Fibroblast of the conjunctiva (primary cell): ENCODE results near the gene TPPP.
"Not testable (repeated sequence)": the region's sequence is repeated elsewhere in the genome, so short reads cannot be mapped to it uniquely, and the experiment has no call there.

ENCODE experiments used
- DNase-seq: peaks from one replicate; pipeline ENCODE4 v3.0.0-alpha.2; 2010; ENCODE audit warnings: low read depth

TPPP gene

DNA sequence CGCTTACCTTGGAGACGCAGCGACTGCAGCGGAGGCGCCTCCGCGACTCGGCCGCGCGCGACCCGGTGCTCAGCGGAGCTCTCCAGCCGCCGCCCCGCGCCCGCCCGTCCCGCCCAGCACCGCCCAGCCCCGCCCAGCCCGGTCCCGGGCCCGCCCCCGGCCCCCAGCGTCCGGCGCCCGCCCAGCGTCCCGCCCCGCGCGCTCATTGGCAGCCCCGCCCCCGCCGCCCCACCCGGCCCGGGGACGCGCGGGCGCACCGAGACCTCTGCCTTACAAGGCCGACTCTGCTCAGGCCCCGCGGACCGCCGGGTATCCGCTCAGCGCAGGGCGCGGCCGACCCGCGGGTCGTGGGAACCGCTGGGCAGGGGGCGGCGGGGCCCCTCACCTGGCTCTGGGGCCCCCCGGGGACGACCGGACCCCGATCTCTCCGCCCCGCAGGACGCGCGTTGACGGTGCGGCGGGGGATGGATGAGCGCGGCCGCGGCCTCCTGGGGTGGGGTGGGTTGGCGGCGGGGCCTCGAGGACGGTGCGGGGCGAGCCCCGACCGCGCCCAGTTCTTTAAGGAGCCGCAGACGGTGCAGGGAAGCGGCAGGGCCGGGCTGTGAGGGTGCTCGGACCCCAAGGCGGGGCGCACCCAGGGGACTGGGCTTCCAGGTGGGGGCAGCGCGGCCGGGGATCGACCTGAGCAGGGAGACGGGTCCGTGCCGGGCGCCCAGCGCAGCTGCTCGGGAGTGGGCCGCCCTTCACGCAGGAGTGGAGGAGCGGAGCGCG lies at the start of gene TPPP:
Gene TPPP (minus strand): TSS at position 82 of the 771 bp plus-strand sequence. CDS start 15,292 bp downstream, outside the sequence.
- DNase-seq: not testable (repeated sequence)

DNA sequence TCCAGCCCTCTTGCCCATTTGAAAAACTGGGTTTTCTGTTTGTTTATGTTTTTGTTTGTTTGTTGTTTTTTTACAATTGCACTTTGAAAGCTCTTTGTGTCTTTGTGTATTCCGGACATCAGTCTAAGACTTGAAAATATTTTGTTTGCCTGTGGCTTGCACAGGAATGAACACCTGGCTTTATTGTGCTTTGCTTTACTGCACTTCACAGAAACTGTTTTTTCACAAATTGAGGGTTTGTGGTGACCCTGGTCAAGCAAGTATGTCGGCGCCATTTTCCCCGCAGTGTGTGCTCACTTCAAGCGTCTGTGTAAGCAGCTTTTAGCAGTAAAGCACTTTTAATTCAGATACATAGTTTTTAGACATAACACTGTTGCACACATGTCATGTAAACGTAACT lies 49.1 kb upstream of the TPPP start:
- not testable (repeated sequence) for DNase-seq

DNA sequence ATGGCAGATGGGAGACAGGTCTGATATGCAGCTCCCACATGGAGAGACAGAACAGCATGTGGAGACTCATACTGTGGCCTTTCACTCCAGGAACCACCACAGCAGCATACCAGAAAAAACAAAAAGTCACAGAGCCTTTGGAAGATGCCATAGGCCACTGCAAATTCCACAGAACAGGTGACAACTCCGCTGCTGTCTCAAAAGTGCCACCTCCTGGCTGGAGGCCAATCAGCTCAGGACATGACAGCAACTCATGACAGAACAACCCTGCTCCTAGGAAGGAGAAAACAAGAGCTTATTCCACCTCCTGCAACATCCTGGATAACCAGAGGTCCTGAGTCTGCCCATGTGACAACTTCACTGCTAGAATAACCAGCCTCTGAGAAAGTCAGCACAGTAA lies 41.0 kb upstream of the TPPP start:
- not testable (repeated sequence) for DNase-seq

DNA sequence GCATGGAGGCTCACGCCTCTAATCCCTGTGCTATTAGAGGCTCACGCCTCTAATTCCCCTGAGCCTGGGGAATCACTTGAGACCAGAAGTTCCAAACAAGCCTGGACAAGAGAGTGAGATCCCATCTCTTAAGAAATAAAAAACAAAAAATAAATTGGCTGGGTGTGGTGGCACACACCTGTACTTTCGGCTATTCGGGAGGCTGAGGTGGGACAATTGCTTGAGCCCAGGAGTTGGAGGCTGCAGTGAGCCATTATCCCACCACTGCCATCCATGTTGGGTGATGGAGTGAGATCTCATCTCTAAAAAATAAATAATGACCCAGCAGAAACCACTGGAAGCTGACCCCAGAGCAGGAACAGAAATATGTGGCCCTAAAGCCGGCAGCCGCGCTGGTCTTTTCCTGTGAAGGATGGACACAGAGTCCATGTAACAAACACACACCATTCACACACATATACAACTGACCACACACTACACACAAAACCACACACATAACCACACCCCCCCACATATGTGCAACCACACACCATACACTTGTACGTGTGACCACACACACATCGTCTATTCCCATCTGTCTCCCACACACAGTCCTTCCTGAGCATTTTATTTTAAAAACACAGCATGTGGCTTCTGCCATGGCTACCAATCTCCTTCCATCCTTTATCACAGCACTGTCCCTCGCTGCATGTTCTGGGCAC lies 39.8 kb upstream of the TPPP start:
- DNase-seq: not testable (repeated sequence)

DNA sequence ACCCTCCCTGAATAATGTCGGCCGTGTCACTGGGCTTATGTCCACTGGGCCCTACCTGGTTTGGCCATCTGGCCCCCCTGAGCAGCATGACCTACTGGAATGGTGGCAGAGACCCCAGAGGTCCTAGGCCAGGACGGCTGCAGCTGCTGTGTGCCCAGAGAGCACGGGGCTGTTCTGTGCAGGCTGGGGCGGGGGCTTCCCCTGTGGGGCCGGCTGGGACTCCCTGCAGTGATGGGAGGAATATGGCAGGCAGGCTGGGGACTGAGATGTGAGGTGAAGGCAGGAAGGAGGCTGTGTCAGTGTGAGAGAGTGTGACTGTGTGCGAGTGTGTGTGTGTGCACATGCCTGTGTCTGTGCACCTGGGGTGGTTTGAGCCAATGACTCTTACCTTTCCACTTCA lies 36.1 kb upstream of the TPPP start:
- DNase-seq: not testable (repeated sequence)

DNA sequence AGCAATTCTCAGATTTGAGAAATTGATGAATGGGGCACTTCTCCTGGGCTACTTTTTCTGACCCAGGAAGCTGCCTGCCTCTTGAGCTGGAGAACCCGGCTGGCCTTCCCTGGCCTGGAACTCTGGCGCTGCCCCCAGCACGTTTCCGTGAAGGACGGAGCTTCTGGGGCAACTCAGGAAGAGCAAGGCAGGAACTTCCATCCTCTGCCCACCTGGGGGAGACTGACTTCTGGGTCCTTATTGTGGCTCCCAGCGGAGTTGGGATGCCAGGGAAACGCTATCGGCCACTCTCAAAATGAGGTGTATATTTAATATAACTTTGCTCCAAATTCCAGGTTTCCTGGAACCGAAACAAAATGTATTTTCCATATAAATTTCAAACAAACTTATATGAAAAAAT lies 33.9 kb upstream of the TPPP start:
- DNase-seq: not testable (repeated sequence)

DNA sequence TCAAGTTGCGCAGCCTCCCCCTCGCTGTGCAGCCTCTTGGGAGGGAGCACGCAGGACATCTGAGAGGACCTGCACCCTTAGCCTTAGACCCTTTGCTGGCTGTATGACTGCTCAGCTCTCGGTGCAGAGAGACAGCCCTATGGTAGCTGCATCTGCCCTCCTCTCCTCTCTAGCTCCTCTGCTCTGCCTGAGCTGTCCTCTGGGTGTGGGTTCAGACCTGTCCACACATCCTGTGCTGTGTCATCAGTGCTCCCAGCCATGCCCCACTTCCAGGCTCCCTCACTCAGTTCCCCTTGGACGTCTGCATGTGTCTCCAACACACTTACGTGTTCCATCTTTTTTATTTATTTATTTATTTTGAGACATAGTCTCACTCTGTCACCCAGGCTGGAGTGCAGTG lies 30.7 kb upstream of the TPPP start:
- DNase-seq: not testable (repeated sequence)

DNA sequence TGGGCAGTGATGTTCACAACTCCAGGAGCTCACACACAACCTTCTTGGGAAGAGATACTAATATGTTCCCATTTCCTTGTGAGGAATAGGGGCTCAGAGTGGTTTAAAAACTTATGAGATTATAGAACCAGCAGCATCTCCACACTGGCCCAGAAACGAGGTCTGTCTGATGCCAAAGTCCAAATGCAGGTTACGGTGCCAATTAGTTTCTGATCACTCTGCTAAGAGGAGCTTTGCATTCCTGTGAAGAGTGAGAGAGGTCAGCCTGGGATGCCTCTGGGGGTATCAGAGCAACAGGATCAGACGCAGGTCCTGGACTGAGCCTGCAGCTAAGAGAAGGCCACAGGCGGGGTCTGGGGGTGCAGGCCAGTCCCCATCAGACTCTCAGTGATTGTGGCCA lies 30.2 kb upstream of the TPPP start:
- not testable (repeated sequence) for DNase-seq

DNA sequence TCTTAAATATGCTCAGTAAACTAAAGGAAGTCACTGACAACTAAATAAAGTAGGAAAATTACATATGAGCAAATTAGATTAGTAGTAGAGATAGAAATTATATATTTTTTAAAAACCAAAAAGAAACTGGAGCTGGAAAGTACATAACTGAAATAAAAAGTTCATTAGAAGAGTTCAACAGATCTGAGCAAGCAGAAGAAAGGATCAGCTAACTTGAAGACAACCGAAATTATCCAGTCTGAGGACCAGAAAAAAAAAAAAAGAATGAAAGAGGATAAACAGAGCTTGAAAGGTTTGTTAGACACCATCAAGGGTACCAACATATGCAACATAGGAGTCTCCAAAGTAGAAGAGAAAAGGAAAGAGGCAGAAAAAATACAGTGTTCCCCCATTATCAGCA lies 26.2 kb upstream of the TPPP start:
- not testable (repeated sequence) for DNase-seq

DNA sequence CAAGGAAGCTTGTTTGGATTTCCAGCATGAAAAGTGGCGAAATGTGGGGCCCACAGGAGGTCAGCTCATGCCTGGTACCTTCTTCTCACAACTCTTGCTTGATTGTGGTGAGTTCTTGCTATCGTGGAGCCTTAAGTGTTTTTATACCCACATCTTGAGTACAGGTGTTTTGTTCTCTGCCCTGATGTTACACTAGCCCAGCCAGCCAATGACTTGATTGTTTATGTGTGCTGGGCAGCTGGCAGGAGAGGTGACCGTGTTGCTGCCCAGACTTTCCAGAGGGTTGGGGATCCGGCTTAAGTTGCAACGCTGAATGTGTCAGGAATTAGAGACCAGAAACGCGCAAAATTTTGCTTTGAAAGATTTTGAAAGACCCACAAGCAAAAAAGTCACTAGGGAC lies 24.0 kb upstream of the TPPP start:
- no peak for DNase-seq

DNA sequence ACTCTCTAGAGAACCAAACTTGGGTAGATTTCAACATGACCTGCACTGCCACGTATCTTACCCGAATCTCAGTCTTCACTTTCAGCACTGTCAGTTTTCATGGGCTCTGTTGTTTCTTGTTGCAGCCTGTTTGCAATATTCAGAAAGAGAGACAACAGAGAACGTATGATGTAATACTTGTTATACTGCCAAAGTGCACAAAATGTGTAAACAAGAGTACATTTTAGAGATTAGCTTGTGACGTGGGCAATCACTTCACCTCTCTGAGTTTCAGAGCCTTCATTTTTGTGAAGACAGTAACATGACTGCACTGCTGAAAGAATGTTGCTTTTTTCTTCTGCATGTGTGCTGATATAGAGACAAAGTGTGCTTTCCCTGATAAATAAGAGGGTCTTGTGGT lies 23.6 kb upstream of the TPPP start:
- DNase-seq: not testable (repeated sequence)

DNA sequence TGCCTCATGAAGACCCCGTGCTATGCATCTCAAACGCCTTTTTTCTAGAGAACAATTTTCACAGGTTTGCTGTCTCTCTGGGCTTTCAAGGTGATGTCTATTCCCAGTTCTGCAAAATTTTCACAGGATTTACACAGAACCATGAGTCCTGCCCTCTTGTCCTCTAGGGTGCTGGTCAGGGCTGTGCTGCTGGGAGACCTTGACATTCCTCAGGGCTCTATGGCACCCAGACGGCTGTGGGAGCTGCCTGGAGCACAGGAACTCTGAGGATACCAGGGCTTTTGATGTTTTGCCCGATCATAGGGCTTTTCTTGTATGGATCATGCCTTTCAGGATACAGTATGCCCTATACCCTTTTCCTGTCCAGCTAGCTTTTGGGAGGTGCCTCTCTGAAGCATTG lies 22.5 kb upstream of the TPPP start:
- DNase-seq: not testable (repeated sequence)

DNA sequence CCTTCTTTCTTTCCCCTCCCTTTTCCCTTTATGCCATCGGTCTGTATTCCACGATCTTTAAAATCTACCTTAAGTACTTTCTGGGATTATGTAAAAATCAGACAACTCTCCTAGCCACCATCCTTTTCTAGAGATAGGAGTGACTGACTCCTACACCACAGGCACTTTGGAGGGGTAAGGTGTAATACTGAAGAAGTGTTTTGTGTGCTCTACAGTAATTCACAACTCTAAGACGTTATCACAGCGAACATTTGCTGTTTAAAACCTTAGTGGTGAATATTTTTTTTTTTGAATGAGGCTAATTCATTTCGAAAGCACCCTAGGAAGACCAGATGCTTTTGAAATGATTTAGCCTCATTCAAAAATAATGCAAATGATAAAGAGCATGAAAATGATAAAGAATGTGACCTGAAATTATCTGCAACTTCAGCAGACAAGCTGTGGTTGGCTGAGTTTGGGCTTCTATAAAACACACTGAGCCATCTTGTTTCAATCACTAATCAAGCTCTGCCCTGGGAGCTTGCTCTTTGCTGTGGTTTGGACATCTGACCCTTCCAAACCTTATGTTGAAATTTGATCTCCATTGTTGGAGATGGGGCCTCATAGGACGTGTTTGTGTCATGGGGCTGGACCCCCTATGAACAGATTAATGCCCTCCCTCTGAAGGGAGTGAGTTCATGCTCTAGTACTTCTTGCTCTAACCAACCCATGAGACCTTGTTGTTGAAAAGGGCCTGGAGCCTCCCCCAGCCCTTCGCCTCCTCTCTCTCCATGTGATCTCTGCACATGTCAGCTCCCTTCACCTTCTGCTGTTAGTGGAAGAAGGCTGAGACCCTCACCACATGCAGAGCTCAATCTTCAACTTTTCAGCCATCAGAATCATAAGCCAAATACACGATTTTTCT lies 21.3 kb upstream of the TPPP start:
- not testable (repeated sequence) for DNase-seq

DNA sequence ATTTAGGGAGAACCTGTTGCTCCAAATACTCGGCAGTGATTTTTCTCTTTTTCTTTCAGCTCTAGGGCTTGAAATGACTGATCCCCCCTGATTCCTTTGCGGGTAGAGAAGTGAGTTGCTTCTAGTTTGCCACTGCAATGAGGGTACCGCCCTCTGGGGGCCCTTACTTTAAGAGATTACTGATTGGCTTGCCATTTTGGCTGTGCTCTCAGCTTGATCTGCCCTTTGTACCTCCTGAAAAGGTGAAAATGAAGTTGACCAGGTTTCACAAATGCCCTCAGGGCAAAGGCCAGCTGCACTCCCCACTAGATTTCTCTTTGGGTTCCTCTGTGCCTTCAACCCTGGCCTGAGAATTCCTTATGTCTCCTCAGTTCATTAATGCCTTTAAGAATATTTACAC lies 20.5 kb upstream of the TPPP start:
- DNase-seq: not testable (repeated sequence)

DNA sequence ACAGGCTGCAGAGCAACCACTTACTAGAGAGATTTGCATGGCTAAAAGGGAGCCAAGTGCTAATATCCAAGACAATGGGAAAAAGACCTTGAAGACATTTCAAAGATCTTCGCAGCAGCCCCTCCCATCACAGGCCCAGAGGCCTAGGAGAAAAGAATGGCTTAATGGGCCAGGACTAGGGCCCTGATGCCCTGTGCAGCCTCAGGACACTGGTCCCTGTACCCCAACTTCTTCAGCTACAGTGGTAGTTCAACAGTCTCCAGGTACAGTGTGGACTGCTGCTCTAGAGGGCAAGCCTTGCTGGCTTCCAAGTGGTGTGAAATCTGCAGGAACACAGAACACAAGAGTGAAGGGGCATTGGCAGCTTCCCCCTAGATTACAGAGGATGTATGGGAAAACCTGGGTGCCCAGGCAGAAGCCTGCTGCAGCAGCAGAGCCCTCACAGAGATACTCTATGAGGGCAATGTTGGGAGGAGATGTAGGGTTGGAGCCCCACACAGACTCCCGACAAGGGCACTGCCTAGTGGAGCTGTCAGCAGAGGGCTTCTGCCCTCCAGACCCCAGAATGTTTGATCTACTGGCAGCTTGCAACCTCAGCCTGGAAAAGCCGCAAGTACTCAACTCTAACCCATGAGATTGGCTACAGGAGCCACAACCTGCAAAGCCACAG lies 15.8 kb upstream of the TPPP start:
- not testable (repeated sequence) for DNase-seq

DNA sequence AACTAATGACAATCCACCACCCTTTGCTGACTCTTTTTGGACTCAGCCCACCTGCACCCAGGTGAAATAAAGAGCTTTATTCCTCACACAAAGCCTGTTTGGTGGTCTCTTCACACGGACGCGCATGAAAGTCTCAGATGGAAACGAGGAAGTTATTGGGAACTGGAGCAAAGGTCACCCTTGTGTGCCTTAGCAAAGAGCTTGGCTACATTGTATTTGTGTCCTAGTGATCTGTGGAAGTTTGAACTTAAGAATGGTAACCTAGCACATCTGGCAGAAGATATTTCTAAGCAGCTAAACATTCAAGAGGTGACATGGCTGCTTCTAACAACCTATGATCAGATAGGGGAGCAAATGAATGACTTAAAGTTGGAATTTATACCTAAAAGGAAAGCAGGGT lies 15.2 kb upstream of the TPPP start:
- not testable (repeated sequence) for DNase-seq

DNA sequence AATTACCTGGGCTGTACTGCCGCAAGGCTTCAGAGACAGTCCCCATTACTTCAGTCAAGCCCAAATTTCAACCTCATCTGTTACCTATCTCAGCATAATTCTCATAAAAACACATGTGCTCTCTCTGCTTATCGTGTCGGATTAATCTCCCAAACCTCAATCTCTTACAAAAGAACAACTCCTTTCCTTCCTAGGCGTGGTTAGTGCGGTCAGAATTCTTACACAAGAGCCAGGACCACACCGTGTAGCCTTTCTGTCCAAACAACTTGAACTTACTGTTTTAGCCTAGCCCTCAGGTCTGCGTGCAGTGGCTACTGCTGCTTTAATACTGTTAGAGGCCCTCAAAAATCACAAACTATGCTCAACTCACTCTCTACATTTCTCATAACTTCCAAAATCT lies 13.0 kb upstream of the TPPP start:
- DNase-seq: not testable (repeated sequence)

DNA sequence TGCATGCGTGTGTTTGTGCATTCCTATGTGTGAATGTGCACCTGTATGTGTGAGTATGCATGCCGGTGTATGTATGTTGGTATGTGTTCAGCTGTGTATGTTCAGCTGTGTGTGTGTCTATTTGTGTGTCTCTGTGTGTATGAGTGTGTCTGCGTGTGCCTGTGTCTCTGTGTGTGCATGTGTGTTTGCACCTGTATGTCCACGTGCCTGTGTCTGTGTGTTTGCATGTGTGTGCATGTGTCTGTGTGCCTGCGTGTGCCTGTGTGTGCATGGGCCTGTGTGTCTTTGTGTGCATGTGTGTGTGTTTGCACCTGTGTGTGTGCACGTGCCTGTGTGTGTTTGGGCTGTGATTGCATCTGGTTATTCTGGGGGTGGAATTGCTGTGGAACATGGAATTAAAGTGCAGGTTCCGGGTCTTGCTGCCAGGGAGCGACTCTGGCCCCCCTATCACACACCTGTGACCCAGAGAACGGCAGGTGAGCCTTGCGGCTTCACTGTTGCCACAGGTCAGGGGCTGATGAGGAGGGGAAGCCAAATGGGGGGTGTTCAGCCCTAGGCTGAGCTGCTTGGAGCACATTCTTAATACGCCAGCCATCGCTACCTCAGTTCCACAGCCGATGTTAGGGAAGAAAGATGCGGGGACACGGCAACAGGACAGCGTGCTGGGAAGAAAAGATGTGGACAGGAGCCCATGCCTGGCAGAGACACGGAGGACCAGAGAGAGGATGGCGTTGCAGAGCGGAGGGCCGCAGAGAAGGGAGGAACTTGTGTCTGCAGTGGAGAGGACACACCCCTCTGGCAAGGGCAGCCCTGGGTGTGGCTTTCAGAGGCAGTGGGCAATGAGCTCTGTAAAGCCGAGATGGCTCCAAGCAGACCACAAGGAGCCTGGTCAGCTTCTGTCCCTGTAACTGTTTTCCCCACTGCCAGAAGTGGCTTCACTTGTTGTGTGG lies 3.9 kb upstream of the TPPP start:
- not testable (repeated sequence) for DNase-seq

DNA sequence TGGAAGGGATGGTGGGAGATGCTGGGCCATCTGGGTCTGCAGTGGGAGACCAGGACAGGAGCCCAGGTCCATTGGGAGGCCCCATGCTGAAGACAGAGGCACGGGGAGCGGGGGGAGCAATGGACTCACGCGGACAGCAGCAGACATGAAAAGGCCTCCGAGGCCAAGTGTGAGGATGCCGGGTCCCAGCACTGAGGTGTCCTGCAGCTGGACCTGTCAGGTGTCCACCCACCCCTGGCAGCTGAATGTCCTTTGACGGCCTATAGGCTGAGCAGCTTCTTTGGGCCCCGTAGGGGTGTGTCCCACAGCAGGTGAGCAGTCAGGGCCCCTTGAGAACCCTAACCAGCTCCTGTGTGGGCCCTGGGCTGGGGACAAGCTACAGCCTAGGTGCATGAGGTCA lies 3.0 kb upstream of the TPPP start:
- not testable (repeated sequence) for DNase-seq

DNA sequence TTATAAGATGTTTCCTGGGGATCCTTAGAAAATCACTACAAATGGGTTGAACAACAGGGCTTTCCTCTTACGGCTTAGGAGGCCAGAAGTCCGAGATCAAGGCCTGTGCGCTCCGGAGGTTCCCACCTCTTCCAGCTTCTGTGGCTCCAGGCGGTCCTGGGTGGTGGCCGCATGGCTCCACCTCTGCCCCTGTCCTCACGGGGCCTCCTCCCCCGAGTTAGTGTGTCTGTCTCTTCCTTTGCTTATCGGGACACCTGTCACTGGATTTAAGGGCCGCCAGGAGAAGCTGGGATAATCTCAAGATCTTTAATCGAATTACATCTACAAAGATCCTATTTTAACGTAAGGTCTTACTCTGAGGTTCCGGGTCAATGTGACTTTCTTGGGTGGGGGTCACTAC lies 2.3 kb upstream of the TPPP start:
- DNase-seq: not testable (repeated sequence)

DNA sequence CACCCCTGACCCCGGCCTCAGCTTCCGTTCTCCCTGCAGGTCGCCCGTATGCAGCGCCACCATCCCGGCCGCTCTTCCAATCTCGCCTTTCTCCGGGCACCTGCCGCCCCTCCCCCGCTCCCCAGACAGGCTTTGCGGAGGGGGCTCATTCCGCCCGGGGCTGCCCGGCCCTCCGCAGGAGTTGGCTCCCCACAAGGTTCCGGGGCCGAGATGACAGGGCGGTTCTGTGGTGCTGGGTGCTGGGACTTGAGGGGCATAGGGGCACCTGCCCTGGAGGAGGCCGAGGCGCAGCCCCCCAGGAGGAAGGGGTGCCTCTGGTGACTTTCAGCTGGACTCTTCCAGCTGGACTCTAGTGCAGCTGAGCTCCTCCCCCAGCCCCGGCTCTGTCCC lies 885 bp upstream of the TPPP start:
- not testable (repeated sequence) for DNase-seq
